NAMALWA (cell line): ENCODE data around the gene TARBP1.

Source experiments
- DNase-seq: peaks from one replicate; pipeline ENCODE4 v3.0.0-alpha.2; 2015; ENCODE audit warnings: low spot score

The TARBP1 gene

DNA sequence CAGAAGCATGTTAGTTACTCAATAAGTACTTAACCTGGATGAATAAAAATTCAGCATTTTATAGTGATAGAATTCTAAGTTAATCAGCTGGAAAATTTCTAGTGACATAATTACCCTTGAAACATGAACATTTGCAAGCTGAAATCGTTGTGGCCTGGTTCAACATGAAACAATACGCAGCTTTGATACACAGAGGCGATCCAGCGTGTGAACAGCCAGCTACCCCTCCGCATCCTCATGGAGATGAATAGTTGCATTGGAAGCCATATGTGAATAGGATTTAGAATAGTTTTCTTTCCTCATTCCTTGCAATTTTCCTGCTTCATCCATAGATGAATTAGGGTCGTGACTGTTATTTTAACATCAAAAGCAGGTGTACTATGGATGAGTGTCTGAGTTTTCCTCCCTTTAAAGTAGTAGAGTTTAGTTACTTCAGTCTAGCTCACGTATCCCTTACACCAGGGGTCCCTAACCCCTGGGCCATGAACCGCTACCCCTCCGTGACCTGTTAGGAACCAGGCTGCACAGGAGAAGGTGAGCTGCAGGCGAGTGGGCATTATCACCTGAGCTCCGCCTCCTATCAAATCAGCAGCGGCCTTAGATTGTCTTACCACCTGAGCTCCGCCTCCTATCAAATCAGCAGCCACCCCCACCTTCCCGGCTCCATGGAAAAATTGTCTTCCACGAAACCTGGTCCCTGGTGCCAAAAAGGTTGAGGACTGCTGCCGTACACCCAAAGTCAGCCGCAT is 6.2 kb upstream of the TARBP1 start:
- no peak for DNase-seq

GRCh38 chr1:234484218-234484617 is 5.2 kb upstream of the TARBP1 start:
- no peak for DNase-seq

DNA sequence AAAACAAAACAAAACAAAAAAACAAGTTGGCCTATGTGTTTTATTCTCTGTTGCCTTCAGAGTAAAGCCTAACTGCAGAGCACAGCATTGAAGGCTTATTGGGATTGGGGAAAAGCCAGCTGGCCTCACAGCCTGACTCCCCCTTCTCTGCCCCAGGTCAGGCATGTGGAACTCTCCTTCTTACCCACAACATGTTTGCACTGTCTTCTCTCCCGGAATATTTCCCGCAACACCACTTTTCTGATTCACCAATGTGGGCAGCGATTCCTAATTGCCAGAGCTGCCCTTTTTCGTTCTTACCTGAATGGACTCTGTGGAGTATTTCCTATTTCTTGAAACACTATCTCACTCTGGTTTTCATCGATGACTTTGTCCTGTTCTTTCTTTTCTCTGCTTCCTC is 2.8 kb upstream of the TARBP1 start:
- no peak for DNase-seq

- no peak for DNase-seq
Observed at GRCh38 chr1:234479866-234480265, 887 bp upstream of the TARBP1 start.

GRCh38 chr1:234479310-234479559 is 256 bp upstream of the TARBP1 start:
- no peak for DNase-seq

- peak; percentile 62 for DNase-seq
Observed at GRCh38 chr1:234478152-234478480, 863 bp downstream of the TARBP1 start.

DNA sequence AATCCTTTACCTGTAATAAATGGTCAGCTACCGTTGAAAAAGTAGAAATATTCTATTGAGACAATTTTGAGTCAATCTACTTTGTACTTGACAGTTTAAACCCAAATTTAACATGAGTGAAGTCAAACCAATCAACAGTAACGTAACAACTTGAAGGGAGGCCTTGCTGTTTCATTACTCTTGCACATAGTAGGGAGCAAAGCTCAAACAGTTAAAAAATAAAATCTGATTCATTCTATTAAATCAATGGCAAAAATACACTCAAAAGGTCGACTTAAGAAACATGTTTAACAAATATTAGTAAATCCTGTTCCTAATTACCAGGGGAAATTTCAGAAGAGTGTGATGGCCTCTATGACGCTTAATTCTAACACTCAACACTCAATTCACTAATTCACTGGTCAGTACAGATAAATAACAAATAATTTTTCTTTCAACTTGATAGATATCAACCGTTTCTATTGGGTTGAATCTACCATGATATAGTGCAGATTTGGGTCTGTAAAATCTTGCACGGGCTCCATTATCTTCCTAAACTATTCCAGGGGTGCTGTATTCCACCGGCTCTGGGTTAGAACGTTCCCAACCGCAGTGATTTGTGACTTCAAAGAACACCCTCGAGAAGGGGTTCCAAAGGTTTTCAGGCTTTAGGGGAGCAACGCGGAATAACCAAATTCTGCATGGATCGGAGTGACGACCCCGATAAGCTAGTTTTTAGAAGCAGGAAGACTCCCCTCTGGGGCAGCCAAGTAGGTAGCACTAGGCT is 1.4 kb downstream of the TARBP1 start:
- no peak for DNase-seq

DNA sequence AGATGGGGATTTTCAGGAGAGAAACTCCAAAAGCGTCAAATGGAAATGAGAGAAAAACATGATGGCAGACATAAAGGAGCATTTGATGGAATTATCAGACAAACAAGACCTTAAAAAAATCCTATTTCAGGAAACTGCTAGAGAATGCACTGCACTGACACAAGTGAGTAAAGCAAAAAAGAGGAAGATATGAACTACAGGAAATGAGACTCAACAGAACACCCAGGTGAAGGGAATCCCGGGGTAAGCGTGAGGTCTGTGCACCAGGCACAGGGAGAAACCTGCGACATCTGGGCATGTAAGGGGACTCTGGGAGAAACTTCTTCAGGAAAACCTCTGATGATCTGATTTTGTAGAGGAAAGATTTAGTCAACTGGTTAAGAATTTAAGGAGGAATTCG is 2.8 kb downstream of the TARBP1 start:
- no peak for DNase-seq

- no peak for DNase-seq
Observed at GRCh38 chr1:234475167-234475793, 3.7 kb downstream of the TARBP1 start.

GRCh38 chr1:234474375-234474774 is 4.6 kb downstream of the TARBP1 start:
- DNase-seq: no peak

- no peak for DNase-seq
Observed at GRCh38 chr1:234473118-234473517, 5.9 kb downstream of the TARBP1 start.

GRCh38 chr1:234469376-234469775 is 9.6 kb downstream of the TARBP1 start:
- DNase-seq: no peak

DNA sequence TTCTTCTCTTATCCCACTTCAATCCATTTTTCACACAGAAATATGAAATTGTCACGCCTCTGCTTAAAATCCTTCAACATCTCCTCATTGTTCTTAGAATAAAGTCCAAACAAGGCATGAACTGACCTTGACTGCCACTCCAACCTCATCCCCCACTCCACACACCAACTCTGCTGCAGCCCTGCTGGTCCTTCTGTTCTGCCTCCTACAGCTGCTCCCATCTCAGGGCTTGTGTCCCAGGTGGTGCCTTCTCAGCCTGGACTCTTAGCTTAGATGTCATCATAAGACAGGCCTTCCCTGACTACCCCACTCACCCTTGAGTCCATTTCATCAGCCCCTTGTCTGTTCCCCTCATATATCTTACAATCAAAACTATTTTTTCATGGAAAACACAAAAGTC is 10.4 kb downstream of the TARBP1 start:
- DNase-seq: no peak

- no peak for DNase-seq
Observed at GRCh38 chr1:234467821-234468220, 11.2 kb downstream of the TARBP1 start.

- DNase-seq: no peak
Observed at GRCh38 chr1:234466945-234467344, 12.0 kb downstream of the TARBP1 start.

GRCh38 chr1:234463749-234464148 is 15.2 kb downstream of the TARBP1 start:
- no peak for DNase-seq

DNA sequence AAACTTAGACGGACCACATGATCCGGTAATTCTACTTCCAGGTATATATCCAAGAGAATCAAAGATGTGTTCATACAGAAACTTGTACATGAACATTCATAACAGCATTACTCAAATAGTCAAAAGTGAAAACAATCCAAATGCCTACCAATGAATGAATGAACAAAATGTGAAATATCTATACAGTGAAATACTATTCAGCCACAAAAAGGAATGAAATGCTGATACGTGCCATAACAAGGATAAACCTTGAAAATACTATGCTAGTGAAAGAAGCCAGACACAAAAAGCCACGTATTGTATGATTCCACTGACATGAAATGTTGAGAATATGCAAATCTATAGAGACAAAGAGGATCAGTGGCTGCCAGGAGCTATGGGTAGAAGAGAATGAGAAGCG is 18.3 kb downstream of the TARBP1 start:
- no peak for DNase-seq

DNA sequence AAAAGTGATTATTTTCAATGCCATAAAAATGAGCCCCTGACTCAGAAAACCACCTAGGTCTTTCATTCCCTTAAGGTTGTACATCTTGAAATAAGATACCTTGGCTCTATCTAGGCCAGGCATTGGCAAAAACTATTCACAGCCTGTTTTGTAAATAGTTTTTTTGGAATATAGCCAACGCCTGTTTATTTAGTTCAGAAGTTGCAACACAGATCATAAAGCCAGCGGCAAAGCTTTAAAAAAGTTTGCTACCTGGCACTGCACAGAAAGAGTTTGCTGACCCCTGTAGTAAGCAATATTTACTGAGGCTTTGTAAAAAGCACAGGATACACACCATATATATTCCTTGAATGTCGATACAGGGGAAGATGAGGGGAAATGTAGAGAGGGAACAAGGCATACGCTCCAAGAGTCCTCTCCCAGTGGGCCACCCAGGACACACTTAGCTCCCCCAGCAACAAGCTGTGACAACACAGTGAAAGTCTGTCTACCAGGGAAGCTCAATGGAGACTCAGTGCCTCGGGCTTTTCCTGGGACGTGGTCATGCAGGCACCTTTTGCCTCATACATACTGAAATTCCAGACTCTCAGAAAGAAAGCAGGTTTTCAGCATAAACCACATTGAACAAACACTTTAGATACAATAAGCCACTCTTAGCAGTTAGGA is 20.5 kb downstream of the TARBP1 start:
- no peak for DNase-seq

DNA sequence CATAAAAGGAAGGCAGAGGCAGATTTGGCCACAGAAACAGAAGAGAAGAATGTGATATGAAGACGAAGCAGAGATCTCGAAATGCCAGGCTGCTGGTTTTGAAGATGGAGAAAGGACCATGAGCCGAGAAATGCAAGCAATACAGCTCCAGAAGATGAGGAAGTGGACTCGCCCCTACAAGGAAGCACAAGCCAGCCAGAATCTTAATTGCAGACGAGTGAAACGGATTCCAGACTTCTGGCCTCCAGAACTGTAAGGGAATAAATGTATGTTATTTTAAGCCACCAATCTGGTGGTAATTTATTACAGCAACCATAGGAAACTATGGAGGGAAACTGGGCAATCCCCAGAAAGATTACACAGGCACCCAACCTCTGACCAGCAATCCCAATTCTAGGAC is 24.1 kb downstream of the TARBP1 start:
- DNase-seq: no peak

DNA sequence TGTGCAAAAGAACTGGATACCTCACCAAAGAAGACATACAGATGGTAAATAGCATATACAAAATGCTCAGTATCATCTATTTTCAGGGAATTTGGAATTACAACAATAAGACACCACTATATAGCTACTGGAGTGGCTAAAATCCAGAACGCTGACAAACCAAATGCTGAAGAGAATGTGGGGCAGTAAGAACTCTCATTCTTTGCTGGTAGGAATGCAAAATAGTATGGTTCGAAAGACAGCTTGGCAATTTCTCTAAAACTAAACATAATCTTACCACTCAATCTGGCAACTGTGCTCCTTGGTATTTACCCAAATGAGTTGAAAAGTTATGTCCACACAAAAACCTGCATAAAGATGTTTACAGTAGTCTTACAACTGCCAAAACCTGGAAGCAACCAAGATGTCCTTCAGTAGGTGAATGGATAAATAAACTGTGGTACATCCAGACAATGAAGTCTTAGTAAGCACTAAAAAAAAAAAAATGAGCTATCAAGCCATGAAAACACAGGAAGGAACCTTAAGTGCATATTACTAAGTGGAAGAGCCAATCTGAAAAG is 26.5 kb downstream of the TARBP1 start:
- no peak for DNase-seq

DNA sequence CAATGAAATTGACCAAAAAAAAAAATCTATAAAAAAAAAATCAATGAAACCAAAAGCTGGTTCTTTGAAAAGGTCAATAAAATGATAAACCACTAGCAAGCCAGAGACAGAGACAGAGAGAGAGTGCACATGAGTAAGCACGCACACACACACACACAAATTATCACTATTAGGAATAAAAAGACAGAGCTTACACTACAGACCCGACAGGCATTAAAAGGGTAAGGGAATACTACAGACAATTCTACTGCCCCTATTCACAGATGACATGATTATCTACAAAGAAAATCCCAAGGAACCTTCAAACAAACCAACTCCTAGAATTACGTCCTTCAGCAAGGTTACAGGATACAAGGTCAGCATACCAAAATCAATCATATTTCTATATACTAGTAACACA is 38.6 kb downstream of the TARBP1 start:
- no peak for DNase-seq

DNA sequence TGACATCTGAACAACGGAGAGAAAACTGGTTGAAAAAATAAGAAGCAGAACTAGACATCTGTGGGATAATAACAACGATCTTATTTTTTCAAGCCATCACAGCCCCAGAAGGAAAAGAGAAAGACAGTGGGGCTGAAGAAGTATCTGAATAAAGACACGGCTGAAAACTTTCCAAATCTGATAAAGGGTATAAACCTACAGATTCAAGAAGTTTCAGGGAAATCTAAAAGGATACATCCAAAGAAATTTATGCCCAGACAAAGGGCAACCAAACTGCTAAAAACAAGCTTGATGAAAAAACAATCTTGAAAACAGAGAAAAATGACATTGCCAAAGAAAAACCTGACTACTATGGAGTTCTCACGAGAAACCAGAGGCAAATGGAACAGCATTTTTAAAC is 40.4 kb downstream of the TARBP1 start:
- DNase-seq: no peak
